HG03196 (cell line): ENCODE measurements around the gene NPAS3.
"Not testable (repeated sequence)": the region's sequence is repeated elsewhere in the genome, so short reads cannot be mapped to it uniquely, and the experiment has no call there.

Experiments
- ATAC-seq: cut with Tn5 transposase; IDR thresholded peaks from one replicate; pipeline ENCODE4 v1.9.1; 2021; ENCODE audit not compliant: unreplicated experiment

The NPAS3 gene

GRCh38 chr14:33065634-33066033 is 127.0 kb downstream of the NPAS3 start:
- no peak for ATAC-seq

- ATAC-seq: no peak
Observed at GRCh38 chr14:33068040-33068439, 129.4 kb downstream of the NPAS3 start.

- no peak for ATAC-seq
Observed at GRCh38 chr14:33068626-33069025, 129.9 kb downstream of the NPAS3 start.

GRCh38 chr14:33070475-33070874 is 131.8 kb downstream of the NPAS3 start:
- ATAC-seq: no peak

DNA sequence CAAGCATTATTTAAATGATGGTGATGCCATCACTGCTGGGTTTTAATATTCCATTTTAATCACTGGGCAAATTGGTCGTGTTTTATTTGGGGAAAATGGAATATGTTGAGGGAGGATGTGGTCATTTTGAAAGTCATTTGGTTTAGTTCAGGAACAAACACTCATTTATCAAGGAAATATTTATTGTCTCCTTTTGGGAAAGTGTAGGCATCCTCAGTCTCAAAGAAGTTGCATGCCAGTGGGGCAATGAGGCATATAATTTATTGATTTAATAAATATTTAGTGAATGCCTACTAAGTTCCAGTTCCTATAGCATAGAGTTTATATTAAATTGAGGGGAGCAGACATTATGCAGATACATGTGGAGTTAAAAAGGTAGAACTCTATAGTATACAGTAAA is 134.3 kb downstream of the NPAS3 start:
- no peak for ATAC-seq

DNA sequence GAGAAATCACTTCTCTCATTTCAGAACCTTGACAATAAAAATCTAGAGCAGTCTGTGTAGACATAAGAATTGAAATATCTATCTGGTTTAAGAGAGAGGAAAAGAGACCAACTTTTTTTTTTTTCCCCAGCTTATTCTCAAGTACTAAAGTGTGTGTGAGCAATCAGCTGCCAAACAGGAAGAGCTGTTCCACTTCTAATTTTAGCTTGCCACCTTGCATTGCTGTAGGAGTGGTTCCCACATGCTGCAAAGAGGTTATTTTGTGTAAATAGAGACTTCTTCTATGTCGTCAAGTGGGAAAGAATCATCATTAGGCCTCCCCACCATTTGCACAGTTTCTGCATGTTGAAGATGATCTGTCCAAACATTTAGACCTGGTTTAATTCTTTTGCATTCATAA is 142.6 kb downstream of the NPAS3 start:
- ATAC-seq: no peak

- no peak for ATAC-seq
Observed at GRCh38 chr14:33085799-33086198, 147.1 kb downstream of the NPAS3 start.

- not testable (repeated sequence) for ATAC-seq
Observed at GRCh38 chr14:33088274-33088673, 149.6 kb downstream of the NPAS3 start.

- no peak for ATAC-seq
Observed at GRCh38 chr14:33098016-33098415, 159.3 kb downstream of the NPAS3 start.

DNA sequence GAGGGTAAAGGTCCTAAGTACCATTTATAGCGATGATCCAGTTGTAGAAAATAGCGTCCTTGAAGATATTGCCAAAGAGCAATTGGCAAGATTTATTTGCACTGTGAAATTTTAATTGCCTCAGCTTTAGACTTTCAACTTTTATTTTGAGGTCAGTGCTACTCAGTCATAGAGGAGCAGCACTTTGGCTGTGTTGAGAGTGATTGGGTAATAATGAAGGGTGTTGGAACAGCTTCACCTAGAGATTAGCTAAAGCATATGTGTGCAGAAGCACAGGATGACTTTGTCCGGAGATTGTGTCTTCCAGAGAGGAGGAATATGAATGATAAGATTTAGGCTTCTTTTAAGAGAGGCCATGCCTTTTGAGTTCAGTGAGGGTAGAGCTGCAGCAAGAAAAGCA is 164.8 kb downstream of the NPAS3 start:
- ATAC-seq: no peak

- no peak for ATAC-seq
Observed at GRCh38 chr14:33103966-33104365, 165.3 kb downstream of the NPAS3 start.

DNA sequence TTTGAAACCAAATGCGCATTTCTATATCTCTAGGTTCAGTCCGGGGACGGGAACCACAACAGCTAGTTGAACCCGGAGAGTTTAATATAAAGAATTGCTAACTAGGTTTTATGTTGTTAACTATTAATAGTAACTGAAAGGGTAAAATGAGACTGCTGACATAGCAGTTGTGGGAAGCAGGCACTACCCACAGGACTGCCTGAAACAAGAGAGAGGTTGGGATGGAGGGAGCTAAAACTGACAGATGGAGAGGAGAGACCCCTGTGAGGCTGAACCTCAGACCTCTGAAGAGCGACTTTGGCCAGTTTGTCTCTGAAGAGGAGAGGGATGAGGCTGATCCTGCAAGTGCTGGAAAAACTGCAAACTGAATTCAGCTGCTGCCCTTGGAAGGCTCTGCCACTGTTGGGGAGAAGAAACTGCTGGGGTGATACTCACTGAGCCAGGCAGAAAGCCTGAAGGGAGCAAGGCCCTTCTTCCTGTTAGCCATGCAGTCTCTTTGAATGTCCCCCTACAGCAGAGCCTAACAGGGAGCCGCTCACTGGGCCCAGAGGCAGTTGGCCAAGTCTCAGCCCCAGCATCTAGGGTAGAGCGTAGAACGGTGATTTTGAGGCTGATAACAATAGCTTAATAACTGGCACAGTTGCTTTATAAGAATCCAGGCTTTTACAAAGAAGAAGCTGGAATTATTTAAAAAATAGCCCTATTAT is 172.2 kb downstream of the NPAS3 start:
- no peak for ATAC-seq

DNA sequence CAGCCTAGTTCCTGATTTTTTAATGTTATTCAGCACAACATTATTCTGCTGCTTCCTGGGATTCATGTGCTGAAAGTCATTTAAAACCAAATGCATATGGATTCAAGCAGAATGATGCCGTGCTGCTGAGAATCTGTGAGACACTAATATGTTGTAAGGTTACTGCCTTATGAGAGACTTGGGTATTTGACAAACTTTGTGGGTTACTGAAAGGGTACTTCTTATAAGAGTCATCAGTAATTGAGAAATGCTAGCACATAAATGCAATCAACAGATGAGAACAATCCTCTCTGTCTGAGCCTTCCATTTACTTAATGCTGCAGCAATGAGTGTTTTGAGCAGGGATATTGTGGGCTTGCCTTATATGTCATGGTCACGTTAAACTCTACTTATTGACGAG is 175.7 kb downstream of the NPAS3 start:
- no peak for ATAC-seq

GRCh38 chr14:33118668-33119067 is 180.0 kb downstream of the NPAS3 start:
- no peak for ATAC-seq

GRCh38 chr14:33120341-33120740 is 181.7 kb downstream of the NPAS3 start:
- no peak for ATAC-seq

GRCh38 chr14:33120966-33121365 is 182.3 kb downstream of the NPAS3 start:
- no peak for ATAC-seq

GRCh38 chr14:33123281-33123680 is 184.6 kb downstream of the NPAS3 start:
- ATAC-seq: no peak

DNA sequence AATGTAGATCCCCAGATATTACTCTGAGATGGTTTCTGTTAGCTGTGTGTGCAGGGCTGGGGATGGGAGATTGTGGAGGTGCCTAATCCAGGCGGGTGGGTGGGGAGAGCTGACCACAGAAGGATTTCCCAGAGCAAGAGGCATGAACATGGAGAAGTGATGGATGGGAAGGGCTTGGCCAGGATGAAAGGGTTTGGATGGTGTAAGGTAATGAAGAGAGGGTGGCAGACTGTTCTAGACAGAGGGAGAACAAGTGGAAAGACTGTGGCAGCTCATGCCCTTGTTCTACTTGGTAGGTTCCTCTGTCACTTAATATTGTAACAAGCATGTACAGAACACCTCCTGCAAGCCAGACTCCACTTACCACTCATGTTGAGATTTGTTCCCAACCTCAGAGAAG is 187.8 kb downstream of the NPAS3 start:
- no peak for ATAC-seq

DNA sequence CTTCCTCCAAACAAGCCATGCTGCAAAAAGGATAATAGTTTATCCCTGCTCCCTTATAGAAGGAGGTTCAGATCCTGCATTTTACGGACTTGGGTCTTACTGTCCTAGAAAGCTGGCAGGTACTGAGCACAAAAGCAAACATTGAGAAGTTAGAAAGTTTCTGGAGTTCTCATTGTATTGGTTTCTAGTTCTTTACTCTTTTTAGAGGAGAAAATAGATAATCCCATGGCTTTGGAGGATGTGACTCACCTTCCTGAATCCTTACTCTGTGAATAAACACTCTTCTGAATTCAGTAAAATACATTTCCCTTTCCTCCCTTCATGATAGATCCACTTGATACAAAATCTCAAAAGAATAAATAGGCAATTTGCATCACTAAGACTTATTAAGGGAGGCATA is 188.9 kb downstream of the NPAS3 start:
- ATAC-seq: no peak

DNA sequence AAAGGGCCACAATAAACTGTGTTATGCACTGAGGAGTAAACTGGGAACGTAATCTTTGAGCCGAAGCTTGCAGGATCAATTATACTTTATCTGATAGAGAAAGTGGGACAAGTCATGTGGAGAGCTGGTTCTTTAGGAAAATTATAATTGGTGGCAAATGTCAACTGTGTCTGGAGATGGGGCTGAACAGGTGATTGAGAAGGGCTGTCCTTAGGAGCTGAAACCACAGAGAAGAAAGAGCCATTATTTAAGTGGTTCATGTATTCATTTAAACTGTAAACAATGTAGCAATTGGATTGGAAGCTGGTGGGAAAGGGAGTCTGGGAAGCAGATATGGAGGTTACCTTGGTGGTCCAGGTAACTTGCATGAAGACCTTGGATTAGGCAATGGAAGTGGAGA is 193.1 kb downstream of the NPAS3 start:
- ATAC-seq: no peak

DNA sequence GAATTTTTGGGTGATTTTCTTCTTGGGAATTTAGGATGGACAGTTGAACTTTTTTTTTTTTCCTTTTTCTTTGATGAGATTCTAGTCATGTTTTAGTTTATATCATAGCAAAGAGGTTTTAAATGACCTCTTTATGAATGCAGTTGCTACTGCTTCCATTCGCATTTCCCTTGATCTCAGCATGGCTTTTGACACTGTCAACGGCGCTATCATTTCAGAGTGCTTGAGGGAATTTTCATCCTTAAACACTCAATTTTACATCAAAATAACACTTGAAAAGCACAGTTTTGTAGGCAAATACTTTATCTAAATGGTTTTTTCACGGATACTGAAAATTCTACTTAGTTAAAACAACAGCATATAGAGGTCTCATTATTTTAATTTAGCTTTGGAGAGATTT is 195.5 kb downstream of the NPAS3 start:
- ATAC-seq: no peak

GRCh38 chr14:33134975-33135374 is 196.3 kb downstream of the NPAS3 start:
- no peak for ATAC-seq

- ATAC-seq: no peak
Observed at GRCh38 chr14:33150666-33151428, 212.2 kb downstream of the NPAS3 start.
